Panc1 (cell line): ENCODE results near the gene IL11RA. TPM values are rescaled to one million over a fixed set of nuclear protein-coding genes. Genes with fewer than 3 reads are reported as not detected.
A peak's percentile ranks its signal among the peaks of the same experiment; 100 is the strongest.

Source experiments
- ATAC-seq: fragments of 200-7000 bp; cut with Tn5 transposase; 2 replicates; pipeline ENCODE4 v1.9.1; 2020; ENCODE audit warnings: mild to moderate bottlenecking, moderate library complexity
- BruUV-seq: library from RNA; stranded (reverse); fragments of 400-500 nt; replicated peaks from 2 replicates; lab custom pipeline; 2021; lab: Mats Ljungman, UMichigan
- CTCF ChIA-PET: fragments of 300-600 bp; sonication (Branson Sonifier 250); formaldehyde crosslinking; loops from one replicate; lab custom pipeline; 2022; ENCODE audit warnings: antibody characterized with exemption; lab: Charles Lee
- POLR2A ChIA-PET: fragments of 300-600 bp; sonication (Branson Sonifier 250); formaldehyde crosslinking; loops from one replicate; lab custom pipeline; 2022; ENCODE audit warnings: antibody characterized with exemption; lab: Charles Lee
- DNase-seq: peaks from one replicate; pipeline ENCODE4 v3.0.0-alpha.2; 2010; ENCODE audit warnings: low read depth, low spot score
- H3K27ac ChIP-seq: 2 replicates; pipeline ENCODE4 v1.5.1; 2011; ENCODE audit warnings: mild to moderate bottlenecking, low read length, inconsistent platforms
- H3K27me3 ChIP-seq: fragments of 200-500 bp; sonication (Bioruptor generic); 2 replicates; pipeline ENCODE4 v1.6.0; 2014; ENCODE audit warnings: low read length, inconsistent platforms; ENCODE audit not compliant: control insufficient read depth, insufficient read depth
- H3K36me3 ChIP-seq: fragments of 200-500 bp; sonication (Bioruptor generic); 2 replicates; pipeline ENCODE4 v1.5.1; 2014; ENCODE audit warnings: inconsistent platforms, mild to moderate bottlenecking, low read length, moderate library complexity; ENCODE audit not compliant: control insufficient read depth, insufficient read depth
- H3K4me1 ChIP-seq: 2 replicates; pipeline ENCODE4 v1.5.1; 2011; ENCODE audit warnings: inconsistent platforms, mild to moderate bottlenecking, low read length, moderate library complexity; ENCODE audit not compliant: control insufficient read depth, insufficient read depth
- H3K4me3 ChIP-seq, 2 experiments: 2 replicates each; pipeline ENCODE4 v1.5.1; 2011 to 2012; ENCODE audit warnings: low read depth in 2 of 2, low read length in 2 of 2, mild to moderate bottlenecking in 2 of 2, inconsistent platforms in 1 of 2, moderate library complexity in 1 of 2
- H3K9me3 ChIP-seq: fragments of 200-500 bp; sonication (Bioruptor generic); 2 replicates; pipeline ENCODE4 v1.5.1; 2014; ENCODE audit warnings: low read depth, mild to moderate bottlenecking, inconsistent platforms, low read length, moderate library complexity; ENCODE audit not compliant: control insufficient read depth, insufficient read depth
- POLR2AphosphoS5 ChIP-seq: IDR thresholded peaks from 2 replicates; pipeline ENCODE4 v1.6.1; 2012; ENCODE audit warnings: mild to moderate bottlenecking, low read depth, low read length, moderate library complexity
- REST ChIP-seq, 2 experiments: IDR thresholded peaks; 2 replicates each; pipeline ENCODE4 v1.6.1; 2011 to 2012; ENCODE audit warnings: low read depth in 2 of 2, control low read depth in 1 of 2, low read length in 1 of 2, mild to moderate bottlenecking in 1 of 2, moderate library complexity in 1 of 2; ENCODE audit not compliant: insufficient read depth in 1 of 2
- SIN3A ChIP-seq: IDR thresholded peaks from 2 replicates; pipeline ENCODE4 v1.6.1; 2012; ENCODE audit warnings: low read depth, mild to moderate bottlenecking, low read length, moderate library complexity, borderline replicate concordance; ENCODE audit not compliant: insufficient read depth
- TCF7L2 ChIP-seq: IDR thresholded peaks from 2 replicates; pipeline ENCODE4 v1.6.1; 2011; ENCODE audit warnings: mild to moderate bottlenecking, low read depth, low read length, inconsistent platforms
- in situ Hi-C: cut with HindIII; loops from 2 replicates; pipeline ENCODE4 v1.10.0; 2016; ENCODE audit warnings: low sequenced_read_pairs, low pct_unique_long_range_greater_than_20kb
- intact Hi-C: fragments of 100-400 bp; cut with micrococcal nuclease; formaldehyde crosslinking; loops from one replicate; pipeline ENCODE4 v1.10.0; 2022; ENCODE audit not compliant: unreplicated experiment
- total RNA-seq: library from RNA; stranded (reverse); gene quantifications from one replicate; pipeline ENCODE4 v1.2.1, GENCODE V29; 2021; ENCODE audit not compliant: unreplicated experiment
- TF ChIP-seq, protein P1 (sequence below): fragments of 450-650 bp; IDR thresholded peaks from 2 replicates; pipeline ENCODE4 v1.5.1; 2017; ENCODE audit warnings: mild to moderate bottlenecking

Gene IL11RA
- total RNA-seq, 1 experiment from 2014 or later, result 21.6 TPM

- Histone ChIP-seq H3K4me3 (no peak overlapping the region), H3K4me1 (peaks cover 8% of the 10 kb centered on the region), H3K27me3 (no peaks in the 10 kb centered on the region), H3K36me3 (no peaks in the 10 kb centered on the region), H3K27ac (no peak overlapping the region), H3K9me3 (no peaks in the 10 kb centered on the region)
- ATAC-seq (no peak), DNase-seq (no peak)
- in situ Hi-C loops, result no loop called here
- TF ChIP-seq POLR2AphosphoS5 (no peak), TCF7L2 (no peak), REST (IDR thresholded peaks at IDR 0.05; ENCODE audit: insufficient read depth in 1 of 2, low read depth in 2 of 2, low read length in 1 of 2) (no peak), SIN3A (no peak)
- TF ChIP-seq, protein P1, sequence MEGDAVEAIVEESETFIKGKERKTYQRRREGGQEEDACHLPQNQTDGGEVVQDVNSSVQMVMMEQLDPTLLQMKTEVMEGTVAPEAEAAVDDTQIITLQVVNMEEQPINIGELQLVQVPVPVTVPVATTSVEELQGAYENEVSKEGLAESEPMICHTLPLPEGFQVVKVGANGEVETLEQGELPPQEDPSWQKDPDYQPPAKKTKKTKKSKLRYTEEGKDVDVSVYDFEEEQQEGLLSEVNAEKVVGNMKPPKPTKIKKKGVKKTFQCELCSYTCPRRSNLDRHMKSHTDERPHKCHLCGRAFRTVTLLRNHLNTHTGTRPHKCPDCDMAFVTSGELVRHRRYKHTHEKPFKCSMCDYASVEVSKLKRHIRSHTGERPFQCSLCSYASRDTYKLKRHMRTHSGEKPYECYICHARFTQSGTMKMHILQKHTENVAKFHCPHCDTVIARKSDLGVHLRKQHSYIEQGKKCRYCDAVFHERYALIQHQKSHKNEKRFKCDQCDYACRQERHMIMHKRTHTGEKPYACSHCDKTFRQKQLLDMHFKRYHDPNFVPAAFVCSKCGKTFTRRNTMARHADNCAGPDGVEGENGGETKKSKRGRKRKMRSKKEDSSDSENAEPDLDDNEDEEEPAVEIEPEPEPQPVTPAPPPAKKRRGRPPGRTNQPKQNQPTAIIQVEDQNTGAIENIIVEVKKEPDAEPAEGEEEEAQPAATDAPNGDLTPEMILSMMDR, result no peak
- intact Hi-C loops, result no loop called here
- BruUV-seq, result no TSS peak
- POLR2A ChIA-PET, result interaction anchor here (0.6 kb wide), 1 partner anchor 27 kb away, joined by 11 read pairs; no protein-coding TSS in a partner anchor
- CTCF ChIA-PET, result interaction anchor here (0.7 to 0.9 kb wide), 2 partner anchors 52 to 59 kb away, joined by 3 read pairs; no protein-coding TSS in a partner anchor
Observed at GRCh38 chr9:34607331-34607730, 44.7 kb upstream of the IL11RA start.

- H3K27ac ChIP-seq, result peak overlapping the region; percentile 96
- ChIA-PET CTCF (interaction anchor here (0.8 kb wide), 1 partner anchor 19 kb away, joined by 3 read pairs; no protein-coding TSS in a partner anchor), POLR2A (no interaction called here)
- no peaks in the 10 kb centered on the region for H3K9me3 ChIP-seq
- TF ChIP-seq POLR2AphosphoS5 (no peak), REST (IDR thresholded peaks at IDR 0.05; ENCODE audit: insufficient read depth in 1 of 2, low read depth in 2 of 2, low read length in 1 of 2) (no peak), TCF7L2 (no peak), SIN3A (no peak)
- TF ChIP-seq, protein P1, result no peak
- ATAC-seq (no peak), DNase-seq (no peak)
- no TSS peak for BruUV-seq
- intact Hi-C loops (no loop called here), in situ Hi-C loops (no loop called here)
- H3K36me3 ChIP-seq, result no peaks in the 10 kb centered on the region
- H3K27me3 ChIP-seq, result no peaks in the 10 kb centered on the region
- peak overlapping the region; percentile 68 to 80 for H3K4me3 ChIP-seq
- peaks cover 16% of the 10 kb centered on the region for H3K4me1 ChIP-seq
Observed at GRCh38 chr9:34610434-34611206, 41.4 kb upstream of the IL11RA start.
